ENCODE data around the gene INPP5K.

GRCh38 chr17:1484060-1484535 is 32.3 kb downstream of the INPP5K start:
- TF ChIP-seq POLR2AphosphoS5 (IDR thresholded peaks at IDR 0.05; ENCODE audit: low read depth, low read length) (no peak), TAF1 (IDR thresholded peaks at IDR 0.05; ENCODE audit: low read depth, low read length) (no peak), POLR2A (IDR thresholded peaks at IDR 0.05; ENCODE audit: low read depth, low read length) (no peak), POU2F2 (IDR thresholded peaks at IDR 0.05; ENCODE audit: low read depth, low read length) (no peak)

All from GM12891 (cell line).